MM.1S (cell line): ENCODE data around the gene NPC2.

Experiments used
- EZH2 ChIP-seq: fragments of 300-600 bp; sonication (generic); optimal IDR thresholded peaks from 2 replicates; pipeline ENCODE3; 2017; ENCODE audit warnings: low read depth, mild to moderate bottlenecking, antibody characterized with exemption, low read length, mixed read lengths
- EZH2phosphoT487 ChIP-seq: fragments of 300-600 bp; sonication (generic); IDR thresholded peaks from 2 replicates; pipeline ENCODE4 v1.6.1; 2018; ENCODE audit warnings: antibody characterized with exemption, low read length
- TF ChIP-seq, protein P1 (sequence below): fragments of 300-600 bp; sonication (generic); IDR thresholded peaks from 2 replicates; pipeline ENCODE4 v1.5.1; 2016; ENCODE audit warnings: antibody characterized with exemption, low read length, mixed read lengths

DNA sequence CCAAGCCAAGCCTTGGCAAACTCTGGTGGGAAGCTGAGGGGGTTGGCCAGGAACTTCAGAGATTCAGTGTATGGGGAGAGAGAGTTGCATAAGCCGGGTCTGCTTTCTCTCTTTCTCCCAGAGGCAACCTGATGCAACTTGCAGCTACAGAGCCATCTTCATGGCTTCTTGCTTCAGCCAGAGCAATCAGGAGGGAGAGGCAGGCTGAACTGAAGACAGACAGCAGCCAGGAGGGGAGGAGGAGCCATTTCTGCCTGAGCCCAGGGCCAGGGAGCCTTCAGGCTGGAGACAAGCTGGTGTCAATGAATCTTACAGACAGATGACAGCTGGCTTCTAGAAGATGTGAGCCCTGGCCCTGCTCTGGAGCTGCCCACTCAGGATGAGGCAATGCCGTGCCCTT, 18.7 kb downstream of the NPC2 start:
- TF ChIP-seq, protein P1, sequence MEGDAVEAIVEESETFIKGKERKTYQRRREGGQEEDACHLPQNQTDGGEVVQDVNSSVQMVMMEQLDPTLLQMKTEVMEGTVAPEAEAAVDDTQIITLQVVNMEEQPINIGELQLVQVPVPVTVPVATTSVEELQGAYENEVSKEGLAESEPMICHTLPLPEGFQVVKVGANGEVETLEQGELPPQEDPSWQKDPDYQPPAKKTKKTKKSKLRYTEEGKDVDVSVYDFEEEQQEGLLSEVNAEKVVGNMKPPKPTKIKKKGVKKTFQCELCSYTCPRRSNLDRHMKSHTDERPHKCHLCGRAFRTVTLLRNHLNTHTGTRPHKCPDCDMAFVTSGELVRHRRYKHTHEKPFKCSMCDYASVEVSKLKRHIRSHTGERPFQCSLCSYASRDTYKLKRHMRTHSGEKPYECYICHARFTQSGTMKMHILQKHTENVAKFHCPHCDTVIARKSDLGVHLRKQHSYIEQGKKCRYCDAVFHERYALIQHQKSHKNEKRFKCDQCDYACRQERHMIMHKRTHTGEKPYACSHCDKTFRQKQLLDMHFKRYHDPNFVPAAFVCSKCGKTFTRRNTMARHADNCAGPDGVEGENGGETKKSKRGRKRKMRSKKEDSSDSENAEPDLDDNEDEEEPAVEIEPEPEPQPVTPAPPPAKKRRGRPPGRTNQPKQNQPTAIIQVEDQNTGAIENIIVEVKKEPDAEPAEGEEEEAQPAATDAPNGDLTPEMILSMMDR: no peak
- TF ChIP-seq EZH2 (no peak), EZH2phosphoT487 (no peak)
